Stimulated activated CD8-positive, alpha-beta memory T cell treated with anti-CD3 and anti-CD28 coated beads, Interleukin-15, amount 100 ng/mL, for 24 hours (primary cell): Measurements from ENCODE around the gene FOSB.
"Not testable (repeated sequence)": the region's sequence is repeated elsewhere in the genome, so short reads cannot be mapped to it uniquely, and the experiment has no call there.

Source experiments
- DNase-seq: peaks from one replicate; pipeline ENCODE4 v3.0.0-alpha.2; 2020; ENCODE audit warnings: low read depth

Gene FOSB

GRCh38 chr19:45506989-45507871 is 39.4 kb downstream of the FOSB start, which contains the start of gene VASP:
TSS of gene VASP (plus strand) at chr19:45507479. CDS start at chr19:45507772, 293 bp downstream.
- DNase-seq = peak; percentile 74

- no peak for DNase-seq
Observed at GRCh38 chr19:45507872-45508416, 40.1 kb downstream of the FOSB start.

- DNase-seq = no peak
Observed at GRCh38 chr19:45508417-45508860, 40.6 kb downstream of the FOSB start.

GRCh38 chr19:45508861-45509691 is 41.3 kb downstream of the FOSB start:
- no peak for DNase-seq

GRCh38 chr19:45509692-45510015 is 41.9 kb downstream of the FOSB start:
- DNase-seq = no peak

GRCh38 chr19:45510352-45510751 is 42.6 kb downstream of the FOSB start:
- DNase-seq = not testable (repeated sequence)

- DNase-seq = no peak
Observed at GRCh38 chr19:45511074-45511473, 43.3 kb downstream of the FOSB start.

- DNase-seq = no peak
Observed at GRCh38 chr19:45512881-45513483, 45.2 kb downstream of the FOSB start.

GRCh38 chr19:45514376-45515051 is 46.7 kb downstream of the FOSB start:
- DNase-seq = no peak

- DNase-seq = no peak
Observed at GRCh38 chr19:45515081-45515624, 47.4 kb downstream of the FOSB start.

GRCh38 chr19:45515807-45516401 is 48.1 kb downstream of the FOSB start:
- no peak for DNase-seq

GRCh38 chr19:45517238-45517637 is 49.4 kb downstream of the FOSB start:
- DNase-seq = no peak

- no peak for DNase-seq
Observed at GRCh38 chr19:45517641-45518468, 50.1 kb downstream of the FOSB start.

- DNase-seq = no peak
Observed at GRCh38 chr19:45518469-45518826, 50.7 kb downstream of the FOSB start.

GRCh38 chr19:45522010-45522941 is 54.5 kb downstream of the FOSB start:
- no peak for DNase-seq

GRCh38 chr19:45523642-45524256 is 56.0 kb downstream of the FOSB start:
- DNase-seq = no peak

GRCh38 chr19:45524575-45525129 is 56.9 kb downstream of the FOSB start:
- no peak for DNase-seq
